GM23338 (cell line): ENCODE measurements around the gene YPEL1. TPM values are rescaled to one million over a fixed set of nuclear protein-coding genes. Genes with fewer than 3 reads are reported as not detected.

Experiments used
- ATAC-seq: fragments of 200-7000 bp; cut with Tn5 transposase; 3 replicates; pipeline ENCODE4 v1.9.1; 2020
- DNase-seq: peaks from one replicate; pipeline ENCODE4 v3.0.0-alpha.2; 2015; ENCODE audit warnings: low spot score
- H2AFZ ChIP-seq: fragments of 200-600 bp; sonication (generic); 2 replicates; pipeline ENCODE4 v1.8.0; 2016; ENCODE audit warnings: antibody characterized with exemption, mild to moderate bottlenecking, moderate library complexity
- H3F3A ChIP-seq: fragments of 200-600 bp; sonication (generic); replicated peaks from 2 replicates; pipeline ENCODE4 v1.8.0; 2017; ENCODE audit warnings: antibody characterized with exemption, mixed run types, low read depth
- H3K27ac ChIP-seq: fragments of 200-600 bp; sonication (generic); 2 replicates; pipeline ENCODE4 v1.6.1; 2016; ENCODE audit warnings: low read depth
- H3K27me3 ChIP-seq: fragments of 200-600 bp; sonication (generic); 2 replicates; pipeline ENCODE4 v1.8.0; 2016; ENCODE audit warnings: mild to moderate bottlenecking, mixed run types, moderate library complexity; ENCODE audit not compliant: insufficient read depth
- H3K36me3 ChIP-seq: fragments of 200-600 bp; sonication (generic); 2 replicates; pipeline ENCODE4 v1.8.0; 2016; ENCODE audit warnings: mild to moderate bottlenecking; ENCODE audit not compliant: insufficient read depth
- H3K4me1 ChIP-seq: fragments of 200-600 bp; sonication (generic); 2 replicates; pipeline ENCODE4 v1.8.0; 2016; ENCODE audit warnings: mild to moderate bottlenecking, moderate library complexity; ENCODE audit not compliant: insufficient read depth
- H3K4me2 ChIP-seq: fragments of 200-600 bp; sonication (generic); 2 replicates; pipeline ENCODE4 v1.7.1; 2017; ENCODE audit warnings: mixed run types
- H3K4me3 ChIP-seq: fragments of 200-600 bp; sonication (generic); 2 replicates; pipeline ENCODE4 v1.6.1; 2016; ENCODE audit warnings: mixed run types
- H3K79me2 ChIP-seq: fragments of 200-600 bp; sonication (generic); replicated peaks from 2 replicates; pipeline ENCODE4 v1.8.0; 2017; ENCODE audit warnings: mild to moderate bottlenecking; ENCODE audit not compliant: insufficient read depth
- H3K9me2 ChIP-seq: fragments of 200-600 bp; sonication (generic); 2 replicates; pipeline ENCODE4 v1.8.0; 2017; ENCODE audit not compliant: insufficient read depth
- H4K20me1 ChIP-seq: fragments of 200-600 bp; sonication (generic); replicated peaks from 2 replicates; pipeline ENCODE4 v1.8.0; 2017; ENCODE audit warnings: mild to moderate bottlenecking; ENCODE audit not compliant: insufficient read depth
- H3K27ac Mint-ChIP-seq: 2 replicates; pipeline ENCODE4 v1.8.0; 2020; ENCODE audit warnings: inconsistent platforms, mild to moderate bottlenecking, moderate library complexity, mixed read lengths
- H3K27me3 Mint-ChIP-seq: 3 replicates; pipeline ENCODE4 v1.8.0; 2022; ENCODE audit warnings: low read depth, mild to moderate bottlenecking, moderate library complexity, mixed read lengths, inconsistent platforms; ENCODE audit not compliant: insufficient read depth, poor library complexity
- H3K36me3 Mint-ChIP-seq: 3 replicates; pipeline ENCODE4 v1.8.0; 2021; ENCODE audit warnings: low read depth, mild to moderate bottlenecking, inconsistent platforms, moderate library complexity, mixed read lengths
- H3K4me1 Mint-ChIP-seq: 3 replicates; pipeline ENCODE4 v1.8.0; 2020; ENCODE audit warnings: mild to moderate bottlenecking, inconsistent platforms, mixed read lengths
- H3K4me3 Mint-ChIP-seq: 3 replicates; pipeline ENCODE4 v1.8.0; 2021; ENCODE audit warnings: moderate library complexity, mild to moderate bottlenecking, inconsistent platforms, mixed read lengths
- H3K9me3 Mint-ChIP-seq: 3 replicates; pipeline ENCODE4 v1.8.0; 2020; ENCODE audit warnings: moderate library complexity, mild to moderate bottlenecking, inconsistent platforms, mixed read lengths
- CREB1 ChIP-seq: fragments of 250-450 bp; sonication (Bioruptor Pico); IDR thresholded peaks from 2 replicates; pipeline ENCODE4 v1.5.0; 2020; ENCODE audit warnings: low read depth, mild to moderate bottlenecking, moderate library complexity
- EZH2 ChIP-seq: fragments of 200-600 bp; sonication (generic); IDR thresholded peaks from one replicate; pipeline ENCODE4 v1.8.0; 2017; ENCODE audit warnings: antibody characterized with exemption, mild to moderate bottlenecking, low read depth; ENCODE audit not compliant: unreplicated experiment
- EZH2phosphoT487 ChIP-seq: fragments of 200-600 bp; sonication (generic); IDR thresholded peaks from one replicate; pipeline ENCODE4 v1.8.1; 2018; ENCODE audit warnings: antibody characterized with exemption; ENCODE audit not compliant: unreplicated experiment
- JUNB ChIP-seq: IDR thresholded peaks from one replicate; pipeline ENCODE4 v1.6.1; 2016; ENCODE audit warnings: antibody characterized with exemption; ENCODE audit not compliant: unreplicated experiment
- POLR2AphosphoS5 ChIP-seq: IDR thresholded peaks from 2 replicates; pipeline ENCODE4 v1.6.1; 2016; ENCODE audit warnings: antibody characterized with exemption, low read depth
- REST ChIP-seq: IDR thresholded peaks from one replicate; pipeline ENCODE4 v1.6.1; 2018; ENCODE audit warnings: antibody characterized with exemption; ENCODE audit not compliant: unreplicated experiment
- ZNF114 ChIP-seq: fragments of 250-450 bp; sonication (Bioruptor Pico); IDR thresholded peaks from 2 replicates; pipeline ENCODE4 v1.5.0; 2020; ENCODE audit warnings: mild to moderate bottlenecking, moderate library complexity
- ZNF331 ChIP-seq: fragments of 250-450 bp; sonication (Bioruptor Pico); IDR thresholded peaks from 2 replicates; pipeline ENCODE4 v1.5.0; 2020; ENCODE audit warnings: low read depth, mild to moderate bottlenecking, moderate library complexity
- ZNF462 ChIP-seq: fragments of 250-450 bp; sonication (Bioruptor Pico); IDR thresholded peaks from 2 replicates; pipeline ENCODE4 v1.5.0; 2020; ENCODE audit warnings: mild to moderate bottlenecking, moderate library complexity
- polyA plus RNA-seq: library from polyadenylated mRNA; unstranded; fragments of >200 nt; fragmentation: Nextera tagmentation; extraction: Ambion mirVana; gene quantifications from 2 replicates; pipeline ENCODE4 v1.2.1, GENCODE V29; 2016
- total RNA-seq: library from RNA; depleted of rRNA; stranded (reverse); fragments of >200 nt; shearing (Covaris generic); gene quantifications from 2 replicates; pipeline ENCODE4 v1.2.3, GENCODE V29; 2014

The YPEL1 gene
- total and polyA plus RNA-seq, 2 experiments from 2014 or later, result 4.4 to 6.0 TPM

- H3K4me1 ChIP-seq, result no peaks in the 10 kb centered on the region
- ATAC-seq (no peak), DNase-seq (no peak)
- H4K20me1 ChIP-seq, result peaks cover 4% of the 10 kb centered on the region; the same call in 1 of the 2 replicates
- H3F3A ChIP-seq, result no peaks in the 10 kb centered on the region; the same call in 1 of the 2 replicates
- H3K36me3 Mint-ChIP-seq, result peaks cover 15% of the 10 kb centered on the region
- no peak overlapping the region for H3K27ac Mint-ChIP-seq
- TF ChIP-seq POLR2AphosphoS5 (no peak), ZNF114 (no peak), REST (no peak)
- H3K4me2 ChIP-seq, result no peak overlapping the region
- H3K27ac ChIP-seq, result no peak overlapping the region
- H3K4me3 ChIP-seq, result no peak overlapping the region
- H3K9me2 ChIP-seq, result no peaks in the 10 kb centered on the region
- no peaks in the 10 kb centered on the region; the same call in 2 of the 3 replicates for H3K9me3 Mint-ChIP-seq
- no peaks in the 10 kb centered on the region for H3K79me2 ChIP-seq
- H3K4me3 Mint-ChIP-seq, result no peak overlapping the region
- H3K4me1 Mint-ChIP-seq, result peaks cover 2% of the 10 kb centered on the region; the same call in 2 of the 3 replicates
- peaks cover 7% of the 10 kb centered on the region for H3K27me3 Mint-ChIP-seq
- no peaks in the 10 kb centered on the region for H3K27me3 ChIP-seq
- H2AFZ ChIP-seq, result no peak overlapping the region
- 0 out of 2 replicates have a peak, but pooled peaks cover 6% of the 10 kb centered on the region for H3K36me3 ChIP-seq
Observed at GRCh38 chr22:21697021-21697771, 38.4 kb downstream of the YPEL1 start.

GRCh38 chr22:21696115-21696514 lies 39.5 kb downstream of the YPEL1 start:
- H3F3A ChIP-seq, result no peaks in the 10 kb centered on the region; the same call in 1 of the 2 replicates
- H3K9me3 Mint-ChIP-seq, result no peaks in the 10 kb centered on the region; the same call in 2 of the 3 replicates
- peaks cover 2% of the 10 kb centered on the region; the same call in 2 of the 3 replicates for H3K4me1 Mint-ChIP-seq
- no peaks in the 10 kb centered on the region for H3K79me2 ChIP-seq
- H3K9me2 ChIP-seq, result no peaks in the 10 kb centered on the region
- H4K20me1 ChIP-seq, result peaks cover 2% of the 10 kb centered on the region
- H3K36me3 Mint-ChIP-seq, result peaks cover 21% of the 10 kb centered on the region
- H2AFZ ChIP-seq, result no peak overlapping the region
- H3K4me3 Mint-ChIP-seq, result no peak overlapping the region
- peaks cover 5% of the 10 kb centered on the region for H3K27me3 Mint-ChIP-seq
- no peak for DNase-seq
- H3K27ac Mint-ChIP-seq, result no peak overlapping the region
- no peak overlapping the region for H3K27ac ChIP-seq
- no peaks in the 10 kb centered on the region for H3K27me3 ChIP-seq
- 0 out of 2 replicates have a peak, but pooled peaks cover 6% of the 10 kb centered on the region for H3K36me3 ChIP-seq
- H3K4me2 ChIP-seq, result no peak overlapping the region
- ATAC-seq, result no peak
- H3K4me3 ChIP-seq, result no peak overlapping the region
- H3K4me1 ChIP-seq, result no peaks in the 10 kb centered on the region
- TF ChIP-seq EZH2 (no peak), ZNF462 (CRISPR knock-in tag) (no peak), ZNF331 (CRISPR knock-in tag) (no peak), POLR2AphosphoS5 (no peak), JUNB (no peak), CREB1 (CRISPR knock-in tag) (no peak), EZH2phosphoT487 (no peak)
